Effector memory CD4-positive, alpha-beta T cell (primary cell): ENCODE measurements around the gene TMEM151A.
"Not testable (repeated sequence)": the region's sequence is repeated elsewhere in the genome, so short reads cannot be mapped to it uniquely, and the experiment has no call there.

Source experiments
- DNase-seq, 3 donors: peaks; one replicate each; pipeline ENCODE4 v3.0.0-alpha.2; 2020
- H3K27ac ChIP-seq: 2 replicates; pipeline ENCODE4 v1.7.0; 2013; ENCODE audit warnings: mild to moderate bottlenecking, low read length, moderate library complexity; ENCODE audit not compliant: insufficient read depth, poor library complexity, severe bottlenecking
- H3K27me3 ChIP-seq: replicated peaks from 2 replicates; pipeline ENCODE4 v1.7.0; 2013; ENCODE audit warnings: mild to moderate bottlenecking, low read length; ENCODE audit not compliant: insufficient read depth, control insufficient read depth, poor library complexity, severe bottlenecking
- H3K36me3 ChIP-seq: 2 replicates; pipeline ENCODE4 v1.7.0; 2013; ENCODE audit warnings: mild to moderate bottlenecking, low read length, moderate library complexity; ENCODE audit not compliant: control insufficient read depth, insufficient read depth
- H3K4me1 ChIP-seq: 2 replicates; pipeline ENCODE4 v1.7.0; 2013; ENCODE audit warnings: low read length, mild to moderate bottlenecking; ENCODE audit not compliant: control insufficient read depth, insufficient read depth, poor library complexity, severe bottlenecking
- H3K4me3 ChIP-seq: 2 replicates; pipeline ENCODE4 v1.7.0; 2013; ENCODE audit warnings: low read length, low read depth, mild to moderate bottlenecking; ENCODE audit not compliant: insufficient read depth, poor library complexity, severe bottlenecking
- H3K9me3 ChIP-seq: 2 replicates; pipeline ENCODE4 v1.7.0; 2013; ENCODE audit warnings: mild to moderate bottlenecking, low read length, moderate library complexity; ENCODE audit not compliant: control insufficient read depth
- total RNA-seq, 3 donors: gene quantifications; one replicate each; lab custom pipeline; 2026; lab: John Stamatoyannopoulos, UW

TMEM151A gene
- total RNA-seq = 0 to 1.0 (median 0.19) reads per million in 3 donors

DNA sequence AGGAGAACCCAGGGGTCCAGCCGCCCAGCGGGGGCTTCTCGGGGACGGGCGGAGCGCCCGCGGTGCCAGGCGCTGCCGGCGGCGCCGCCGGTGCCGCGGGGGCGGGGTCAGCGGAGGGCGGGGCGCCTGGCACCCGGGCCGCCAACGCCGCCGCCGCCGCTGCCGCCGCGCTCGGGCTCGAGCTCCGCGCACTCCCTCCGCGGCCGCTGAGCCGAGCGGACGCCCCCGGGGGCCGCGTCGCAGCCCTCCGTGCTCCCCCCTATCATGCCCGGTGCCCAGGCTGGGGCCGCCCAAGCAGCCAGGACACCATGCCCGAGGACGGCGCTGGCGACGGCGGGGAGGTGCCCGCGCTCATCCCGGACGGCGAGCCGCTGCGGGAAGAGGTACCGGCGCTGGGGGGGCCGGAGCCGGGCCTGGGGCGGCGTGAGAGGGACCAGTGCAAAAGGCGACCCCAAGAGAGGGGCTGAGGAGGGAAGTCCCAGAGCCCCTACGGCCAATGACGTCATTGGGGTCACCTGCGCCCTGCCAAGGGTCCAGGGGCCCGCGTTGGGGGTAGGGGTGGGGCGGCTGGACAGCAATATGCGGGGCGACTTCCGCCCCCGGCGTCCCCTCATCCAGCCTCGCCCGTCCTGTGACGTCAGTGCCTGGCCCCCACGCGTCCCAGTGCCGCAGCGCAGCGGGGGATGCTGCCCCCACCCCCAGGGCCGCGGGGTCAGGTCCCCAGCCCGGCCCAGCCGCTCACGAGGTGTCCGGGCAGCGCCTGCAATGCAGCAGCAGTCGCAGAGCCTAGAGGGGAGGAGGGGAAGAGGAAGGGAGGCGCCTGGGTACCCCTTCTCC lies at the start of gene TMEM151A:
Gene TMEM151A (plus strand): TSS at position 189 of the 837 bp plus-strand sequence. CDS start 120 bp downstream, at position 309.
- H3K9me3 ChIP-seq = no peaks in the 10 kb centered on the region
- no peaks in the 10 kb centered on the region for H3K36me3 ChIP-seq
- DNase-seq = no peak
- peaks cover 25% of the 10 kb centered on the region for H3K4me1 ChIP-seq
- peaks cover 10% of the 10 kb centered on the region for H3K27me3 ChIP-seq
- H3K27ac ChIP-seq = no peak within 1 kb of the TSS
- peak within 1 kb of the TSS; percentile 60 for H3K4me3 ChIP-seq

- H3K4me3 ChIP-seq = no peak overlapping the region
- peaks cover 75% of the 10 kb centered on the region for H3K36me3 ChIP-seq
- no peaks in the 10 kb centered on the region for H3K9me3 ChIP-seq
- no peak overlapping the region for H3K27ac ChIP-seq
- no peaks in the 10 kb centered on the region for H3K27me3 ChIP-seq
- DNase-seq = no peak
- H3K4me1 ChIP-seq = no peaks in the 10 kb centered on the region
Observed at GRCh38 chr11:66242095-66242765, 49.5 kb upstream of the TMEM151A start.

GRCh38 chr11:66243782-66244535 lies 47.7 kb upstream of the TMEM151A start:
- H3K4me1 ChIP-seq = no peaks in the 10 kb centered on the region
- DNase-seq = no peak
- no peaks in the 10 kb centered on the region for H3K27me3 ChIP-seq
- H3K9me3 ChIP-seq = no peaks in the 10 kb centered on the region
- H3K27ac ChIP-seq = peak overlapping the region; percentile 8
- peaks cover 70% of the 10 kb centered on the region for H3K36me3 ChIP-seq
- H3K4me3 ChIP-seq = no peak overlapping the region

DNA sequence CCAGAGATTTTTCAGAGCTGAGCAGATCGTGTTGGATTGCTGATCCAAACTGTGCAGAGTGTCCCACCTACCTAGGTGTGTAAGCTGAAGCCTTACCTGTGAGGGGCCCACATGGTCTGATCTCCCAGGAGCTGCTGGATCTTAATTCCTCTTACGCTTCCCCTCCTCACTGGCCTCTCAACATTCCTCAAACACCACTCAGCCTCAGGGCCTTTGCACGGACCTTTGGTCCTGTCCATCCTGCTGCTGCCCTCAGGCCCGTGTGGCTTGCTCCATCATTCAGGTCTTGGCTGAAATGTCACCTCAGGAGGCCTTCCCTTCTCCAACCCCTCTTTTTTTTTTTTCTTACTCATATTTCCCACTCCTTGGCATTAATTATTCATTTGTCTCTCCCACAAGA lies 44.4 kb upstream of the TMEM151A start:
- H3K9me3 ChIP-seq = no peaks in the 10 kb centered on the region

GRCh38 chr11:66247801-66248200 lies 43.9 kb upstream of the TMEM151A start:
- Histone ChIP-seq H3K36me3 (peaks cover 35% of the 10 kb centered on the region), H3K9me3 (no peaks in the 10 kb centered on the region), H3K4me1 (no peaks in the 10 kb centered on the region), H3K27ac (no peak overlapping the region), H3K27me3 (no peaks in the 10 kb centered on the region), H3K4me3 (no peak overlapping the region)
- DNase-seq = no peak

More for the DNA sequence above, 44.4 kb upstream of the TMEM151A start:
- Histone ChIP-seq H3K27ac (no peak overlapping the region), H3K36me3 (peaks cover 40% of the 10 kb centered on the region), H3K4me3 (no peak overlapping the region), H3K4me1 (no peaks in the 10 kb centered on the region), H3K27me3 (no peaks in the 10 kb centered on the region)
- no peak for DNase-seq

GRCh38 chr11:66248903-66249302 lies 42.8 kb upstream of the TMEM151A start:
- H3K27me3 ChIP-seq = no peaks in the 10 kb centered on the region
- peaks cover 24% of the 10 kb centered on the region for H3K36me3 ChIP-seq
- no peak overlapping the region for H3K4me3 ChIP-seq
- H3K4me1 ChIP-seq = no peaks in the 10 kb centered on the region
- no peak overlapping the region for H3K27ac ChIP-seq
- DNase-seq = no peak
- no peaks in the 10 kb centered on the region for H3K9me3 ChIP-seq

DNA sequence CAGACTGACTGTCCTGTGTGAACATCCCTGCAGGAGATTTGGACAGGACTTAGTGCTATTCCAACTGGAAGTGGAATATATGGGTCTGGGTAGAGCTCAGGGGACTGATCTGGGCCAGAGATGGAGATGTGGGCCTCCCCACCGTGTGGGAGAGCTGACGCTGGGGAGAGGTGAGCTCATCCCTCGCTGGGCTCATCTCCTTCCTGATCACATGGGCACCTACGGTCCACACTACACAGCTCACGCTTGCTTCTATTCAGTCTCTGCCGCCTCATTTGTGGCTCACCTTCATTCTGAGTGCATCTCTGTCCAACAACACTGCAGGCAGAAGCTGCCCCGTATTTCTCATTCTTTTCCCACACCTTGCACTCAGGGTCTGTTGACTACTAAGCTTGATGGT lies 39.9 kb upstream of the TMEM151A start:
- no peak for DNase-seq

GRCh38 chr11:66253081-66253480 lies 38.6 kb upstream of the TMEM151A start:
- not testable (repeated sequence) for H3K27me3 ChIP-seq, H3K4me3 ChIP-seq, H3K36me3 ChIP-seq, DNase-seq, H3K27ac ChIP-seq, H3K9me3 ChIP-seq, H3K4me1 ChIP-seq

More for the DNA sequence above, 39.9 kb upstream of the TMEM151A start:
- Histone ChIP-seq H3K27ac (no peak overlapping the region), H3K4me3 (no peak overlapping the region), H3K36me3 (peaks cover 12% of the 10 kb centered on the region), H3K27me3 (no peaks in the 10 kb centered on the region), H3K9me3 (no peaks in the 10 kb centered on the region), H3K4me1 (peaks cover 6% of the 10 kb centered on the region)

DNA sequence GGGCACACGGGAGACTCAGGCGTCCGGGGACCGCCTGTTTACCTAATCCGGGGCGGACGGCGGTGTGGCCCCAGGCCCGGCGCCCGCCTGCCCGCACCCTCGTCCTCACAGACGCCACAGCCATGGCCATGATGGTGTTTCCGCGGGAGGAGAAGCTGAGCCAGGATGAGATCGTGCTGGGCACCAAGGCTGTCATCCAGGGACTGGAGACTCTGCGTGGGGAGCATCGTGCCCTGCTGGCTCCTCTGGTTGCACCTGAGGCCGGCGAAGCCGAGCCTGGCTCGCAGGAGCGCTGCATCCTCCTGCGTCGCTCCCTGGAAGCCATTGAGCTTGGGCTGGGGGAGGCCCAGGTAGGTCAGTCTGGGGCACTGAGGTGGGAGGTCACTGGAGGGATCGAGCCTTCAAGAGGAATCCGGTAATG lies 33.2 kb upstream of the TMEM151A start:
- peaks cover 21% of the 10 kb centered on the region for H3K36me3 ChIP-seq
- H3K4me1 ChIP-seq = peaks cover 14% of the 10 kb centered on the region
- no peak for DNase-seq
- no peaks in the 10 kb centered on the region for H3K27me3 ChIP-seq
- H3K9me3 ChIP-seq = no peaks in the 10 kb centered on the region
- peak overlapping the region; percentile 95 for H3K4me3 ChIP-seq
- peak overlapping the region; percentile 98 for H3K27ac ChIP-seq
